Natural killer cell (primary cell): ENCODE data around the gene TMEM170B. TPM values are rescaled to one million over a fixed set of nuclear protein-coding genes. Genes with fewer than 3 reads are reported as not detected.

Experiments used
- ATAC-seq, 3 donors: fragments of 150-1000 bp in 2 of 3; fragments of 200-7000 bp in 1 of 3; cut with Tn5 transposase; 1 replicate in 1 of 3; 2 replicates in 2 of 3; pipeline ENCODE4 v1.10.0; 2021; ENCODE audit warnings: mild to moderate bottlenecking in 2 of 3, moderate library complexity in 2 of 3
- DNase-seq, 2 donors: peaks; one replicate each; pipeline versions ENCODE4 v3.0.0 to v3.0.0-alpha.2; 2013 to 2021; ENCODE audit warnings: mixed read lengths in 1 of 2
- H3K27ac ChIP-seq: one replicate; pipeline ENCODE4 v1.5.1; 2013; ENCODE audit warnings: mild to moderate bottlenecking, low read length
- H3K27me3 ChIP-seq: one replicate; pipeline ENCODE4 v1.6.1; 2013; ENCODE audit warnings: low read length; ENCODE audit not compliant: control insufficient read depth, insufficient read depth
- H3K36me3 ChIP-seq: one replicate; pipeline ENCODE4 v1.6.1; 2013; ENCODE audit warnings: low read length; ENCODE audit not compliant: control insufficient read depth, insufficient read depth
- H3K4me1 ChIP-seq: one replicate; pipeline ENCODE4 v1.6.1; 2013; ENCODE audit warnings: low read length; ENCODE audit not compliant: control insufficient read depth, insufficient read depth
- H3K4me3 ChIP-seq: one replicate; pipeline ENCODE4 v1.5.1; 2013; ENCODE audit warnings: low read length
- H3K9me3 ChIP-seq: one replicate; pipeline ENCODE4 v1.6.1; 2013; ENCODE audit warnings: low read length; ENCODE audit not compliant: control insufficient read depth, insufficient read depth
- H3K27ac Mint-ChIP-seq, 2 donors: one replicate each; pipeline ENCODE4 v1.8.0; 2022; ENCODE audit warnings: mild to moderate bottlenecking in 2 of 2, mixed read lengths in 2 of 2, moderate library complexity in 1 of 2
- H3K27me3 Mint-ChIP-seq, 2 donors: one replicate each; pipeline ENCODE4 v1.8.0; 2022; ENCODE audit warnings: low read depth in 2 of 2, mixed read lengths in 2 of 2
- H3K36me3 Mint-ChIP-seq: one replicate; pipeline ENCODE4 v1.8.0; 2022; ENCODE audit warnings: mixed read lengths
- H3K4me1 Mint-ChIP-seq, 2 donors: one replicate each; pipeline ENCODE4 v1.8.0; 2022; ENCODE audit warnings: mixed read lengths in 2 of 2
- H3K4me3 Mint-ChIP-seq: one replicate; pipeline ENCODE4 v1.8.0; 2022; ENCODE audit warnings: mild to moderate bottlenecking, moderate library complexity, mixed read lengths
- H3K9me3 Mint-ChIP-seq, 2 donors: one replicate each; pipeline ENCODE4 v1.8.0; 2022; ENCODE audit warnings: mixed read lengths in 2 of 2
- WGBS: methylation state at CpG from one replicate; pipeline ENCODE4 v1.1.7; 2013; ENCODE audit warnings: missing lambda C conversion rate; ENCODE audit not compliant: insufficient coverage; 5-methylcytosine and 5-hydroxymethylcytosine counted together
- intact Hi-C: fragments of 100-400 bp; cut with micrococcal nuclease; formaldehyde crosslinking; loops from one replicate; pipeline ENCODE4 v1.14.2; 2022
- total RNA-seq, 4 donors: library from RNA; stranded (reverse); fragments of 120-200 nt in 1 of 4; gene quantifications; one replicate each; pipeline versions ENCODE4 v1.2.3 to v1.2.4, GENCODE V29; 2013 to 2022
- TF ChIP-seq, protein P1 (sequence below): fragments of 200-600 bp; IDR thresholded peaks from one replicate; pipeline ENCODE4 v1.8.0; 2022; ENCODE audit warnings: antibody characterized with exemption

Gene TMEM170B
- total RNA-seq, 3 donors from 2014 or later (not counting 1 experiment from before 2014, with no cell fraction given), result 1.8 to 3.6 (median 2.5) TPM

DNA sequence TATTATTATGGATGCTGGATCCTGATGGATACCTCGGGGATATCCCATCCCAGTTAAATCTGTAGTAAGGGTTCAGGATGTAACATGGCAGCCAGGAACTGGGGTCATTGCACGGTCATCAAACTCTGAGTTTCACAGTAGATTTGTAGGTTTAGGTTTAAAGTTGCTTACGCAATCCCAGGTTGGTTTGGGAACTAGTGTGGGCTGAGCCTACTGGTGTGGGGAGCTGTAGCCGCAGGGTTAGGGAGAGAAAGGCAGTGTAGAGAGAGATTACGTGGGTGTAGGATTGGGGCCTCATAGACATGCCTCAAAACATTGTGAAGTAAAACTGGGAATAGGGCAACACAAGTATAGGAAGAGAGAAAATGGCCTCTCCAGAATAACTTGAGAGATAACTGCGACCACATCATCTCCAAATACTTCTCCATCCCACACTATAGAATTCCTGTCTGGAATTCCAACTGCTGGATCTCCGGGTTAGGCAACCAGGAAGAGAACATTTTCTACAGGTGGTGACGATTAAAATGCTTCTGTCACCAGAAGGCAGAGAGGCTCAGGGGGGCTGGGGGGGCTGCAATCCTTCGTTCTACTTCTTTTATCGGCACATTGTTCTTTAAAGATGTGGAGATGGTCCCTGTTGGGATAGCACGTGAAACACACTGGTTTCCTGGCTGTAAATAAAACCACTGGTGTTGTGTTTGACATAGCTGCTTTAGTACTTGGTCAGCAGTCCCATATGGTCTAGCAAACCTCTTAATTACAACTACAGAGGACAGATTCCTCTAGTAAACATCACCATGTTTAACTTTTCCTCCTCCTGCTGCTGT, 44.9 kb upstream of the TMEM170B start:
- H3K27ac ChIP-seq, result no peak overlapping the region
- 94% methylated on average over 11 of the region's 11 CpGs for WGBS
- no peaks in the 10 kb centered on the region for H3K4me1 Mint-ChIP-seq

DNA sequence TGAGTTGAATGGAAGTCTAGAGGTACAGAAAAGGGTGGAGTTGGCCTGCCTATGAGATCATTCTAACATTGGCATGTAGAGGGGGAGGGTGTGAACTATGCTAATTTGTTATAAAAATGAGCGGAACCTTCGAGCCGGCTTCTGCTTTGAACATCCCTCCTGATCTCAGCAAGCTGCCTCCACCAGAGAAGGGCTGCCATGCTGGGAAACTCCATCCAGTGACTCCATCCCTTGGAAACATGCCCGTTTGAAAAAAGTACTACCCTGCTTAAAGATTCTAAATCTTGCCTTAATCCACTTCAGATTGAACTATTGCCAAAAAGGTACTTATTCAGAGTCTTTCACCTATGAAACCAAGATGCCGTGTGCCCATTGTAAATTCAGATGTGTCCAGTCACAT, 43.6 kb upstream of the TMEM170B start:
- H3K9me3 Mint-ChIP-seq, result no peaks in the 10 kb centered on the region
- Histone ChIP-seq H3K4me1 (peaks cover 3% of the 10 kb centered on the region), H3K4me3 (no peak overlapping the region), H3K36me3 (no peaks in the 10 kb centered on the region), H3K27me3 (no peaks in the 10 kb centered on the region), H3K9me3 (no peaks in the 10 kb centered on the region), H3K27ac (no peak overlapping the region)
- no peak for ATAC-seq
- no peaks in the 10 kb centered on the region for H3K36me3 Mint-ChIP-seq
- H3K4me3 Mint-ChIP-seq, result no peak overlapping the region
- no peak overlapping the region for H3K27ac Mint-ChIP-seq
- H3K4me1 Mint-ChIP-seq, result no peaks in the 10 kb centered on the region
- no peaks in the 10 kb centered on the region for H3K27me3 Mint-ChIP-seq
- 67% methylated on average over 5 of the region's 5 CpGs for WGBS
- intact Hi-C loops, result loop anchor here (10.0 kb wide), 1 partner anchor 539 kb away; no protein-coding TSS in a partner anchor
- DNase-seq, result no peak
- TF ChIP-seq, protein P1, sequence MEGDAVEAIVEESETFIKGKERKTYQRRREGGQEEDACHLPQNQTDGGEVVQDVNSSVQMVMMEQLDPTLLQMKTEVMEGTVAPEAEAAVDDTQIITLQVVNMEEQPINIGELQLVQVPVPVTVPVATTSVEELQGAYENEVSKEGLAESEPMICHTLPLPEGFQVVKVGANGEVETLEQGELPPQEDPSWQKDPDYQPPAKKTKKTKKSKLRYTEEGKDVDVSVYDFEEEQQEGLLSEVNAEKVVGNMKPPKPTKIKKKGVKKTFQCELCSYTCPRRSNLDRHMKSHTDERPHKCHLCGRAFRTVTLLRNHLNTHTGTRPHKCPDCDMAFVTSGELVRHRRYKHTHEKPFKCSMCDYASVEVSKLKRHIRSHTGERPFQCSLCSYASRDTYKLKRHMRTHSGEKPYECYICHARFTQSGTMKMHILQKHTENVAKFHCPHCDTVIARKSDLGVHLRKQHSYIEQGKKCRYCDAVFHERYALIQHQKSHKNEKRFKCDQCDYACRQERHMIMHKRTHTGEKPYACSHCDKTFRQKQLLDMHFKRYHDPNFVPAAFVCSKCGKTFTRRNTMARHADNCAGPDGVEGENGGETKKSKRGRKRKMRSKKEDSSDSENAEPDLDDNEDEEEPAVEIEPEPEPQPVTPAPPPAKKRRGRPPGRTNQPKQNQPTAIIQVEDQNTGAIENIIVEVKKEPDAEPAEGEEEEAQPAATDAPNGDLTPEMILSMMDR, result no peak

More for the DNA sequence above, 44.9 kb upstream of the TMEM170B start:
- intact Hi-C loops, result loop anchor here (10.0 kb wide), 1 partner anchor 538 kb away; no protein-coding TSS in a partner anchor
- Mint-ChIP-seq H3K27me3 (no peaks in the 10 kb centered on the region), H3K36me3 (no peaks in the 10 kb centered on the region), H3K9me3 (no peaks in the 10 kb centered on the region), H3K4me3 (no peak overlapping the region), H3K27ac (no peak overlapping the region)
- Histone ChIP-seq H3K36me3 (no peaks in the 10 kb centered on the region), H3K4me3 (no peak overlapping the region), H3K27me3 (no peaks in the 10 kb centered on the region), H3K4me1 (peaks cover 3% of the 10 kb centered on the region), H3K9me3 (no peaks in the 10 kb centered on the region)
- no peak for ATAC-seq
- TF ChIP-seq, protein P1, result no peak
- DNase-seq, result no peak

DNA sequence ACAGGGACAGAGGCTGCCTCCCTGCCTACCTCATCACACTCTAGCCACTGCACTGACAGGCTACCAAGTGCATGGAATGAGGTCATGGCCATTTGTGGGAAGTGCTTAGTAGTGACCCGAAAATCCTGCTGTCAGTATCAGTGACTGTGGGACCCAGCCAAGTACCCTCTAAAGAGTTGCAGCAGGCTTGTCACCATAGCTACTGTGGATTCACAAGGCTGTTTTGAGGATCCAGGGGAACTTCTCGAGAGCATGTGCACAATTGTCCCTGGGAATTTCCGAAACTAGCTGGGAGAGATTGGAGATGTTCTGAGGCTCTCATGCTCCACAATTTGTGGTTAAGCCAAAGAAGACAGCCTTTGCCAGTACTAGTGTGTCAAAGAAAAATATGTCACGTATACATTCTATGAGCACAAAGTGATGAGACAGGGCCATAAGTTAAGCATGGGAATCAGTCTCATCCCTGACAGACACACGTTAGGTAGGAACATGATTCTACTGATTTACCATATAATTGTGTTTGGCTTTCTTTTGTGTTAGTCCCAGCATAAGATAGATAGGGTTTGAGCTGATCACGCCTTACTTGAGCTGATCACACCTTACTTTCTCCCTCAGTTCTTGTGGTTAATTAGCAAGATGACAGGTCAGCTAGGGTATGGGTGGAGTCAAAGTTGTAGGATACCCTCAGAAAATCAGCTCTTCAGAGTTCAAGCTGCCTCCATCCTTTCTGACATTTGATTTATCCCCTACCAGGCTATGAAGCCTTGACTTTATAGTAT, 42.6 kb upstream of the TMEM170B start:
- ATAC-seq (no peak), DNase-seq (peak in 1 of 2 donors; percentile 2)
- intact Hi-C loops, result loop anchor here (10.0 kb wide), 1 partner anchor 540 kb away; no protein-coding TSS in a partner anchor
- Mint-ChIP-seq H3K4me1 (no peaks in the 10 kb centered on the region), H3K27ac (no peak overlapping the region), H3K27me3 (no peaks in the 10 kb centered on the region), H3K4me3 (no peak overlapping the region), H3K36me3 (no peaks in the 10 kb centered on the region), H3K9me3 (no peaks in the 10 kb centered on the region)
- WGBS, result 70% methylated on average over 4 of the region's 6 CpGs
- H3K27me3 ChIP-seq, result no peaks in the 10 kb centered on the region
- no peaks in the 10 kb centered on the region for H3K9me3 ChIP-seq
- no peak overlapping the region for H3K27ac ChIP-seq
- peaks cover 3% of the 10 kb centered on the region for H3K4me1 ChIP-seq
- no peak overlapping the region for H3K4me3 ChIP-seq
- H3K36me3 ChIP-seq, result no peaks in the 10 kb centered on the region
- TF ChIP-seq, protein P1, result no peak
